ENCODE results near the gene GNPNAT1. TPM values are rescaled to one million over a fixed set of nuclear protein-coding genes. Genes with fewer than 3 reads are reported as not detected.

Gene GNPNAT1
- total and polyA plus RNA-seq, 9 of the 15 experiments (the other 6 are each of a cell fraction or from before 2014, with no cell fraction given): 15.8 to 27.7 (median 25.3) TPM

DNA sequence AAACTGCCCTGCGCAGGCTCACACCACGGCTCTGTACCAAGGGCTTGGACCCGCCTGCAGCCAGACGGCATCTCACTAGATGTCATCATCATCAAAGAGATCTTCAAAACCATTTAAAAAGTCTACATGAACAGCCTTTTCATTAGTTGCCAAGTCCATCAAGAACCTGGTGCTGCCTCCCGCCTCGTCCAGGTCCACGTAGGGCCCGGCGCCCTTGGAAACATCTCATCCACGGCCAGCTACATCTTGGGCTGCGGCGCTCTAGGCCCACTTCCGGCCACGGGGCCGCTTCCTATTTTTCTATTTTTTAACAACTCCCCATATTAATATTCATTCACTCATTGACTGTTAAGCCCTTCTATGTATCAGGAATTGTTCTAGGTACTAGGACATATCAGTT is 7.4 kb upstream of the GNPNAT1 start (continued):
- no peak for TF ChIP-seq DNMT1 (IDR thresholded peaks at IDR 0.05)

- Histone ChIP-seq H3K9me1 (ENCODE audit: control insufficient read depth, insufficient read depth, low read length) (no peaks in the 10 kb centered on the region), H3K27me3 (ENCODE audit: control insufficient read depth in 2 of 2, insufficient read depth in 2 of 2, low read length in 2 of 2) (no peaks in the 10 kb centered on the region), H2AFZ (ENCODE audit: low read depth, low read length) (no peak overlapping the region), H3K9me3 (replicated peaks; ENCODE audit: control insufficient read depth, insufficient read depth, low read depth, low read length) (no peaks in the 10 kb centered on the region), H4K20me1 (replicated peaks; ENCODE audit: control insufficient read depth, insufficient read depth, low read length) (no peaks in the 10 kb centered on the region), H3K4me1 (replicated peaks in 1 of 2; ENCODE audit: control insufficient read depth in 2 of 2, insufficient read depth in 2 of 2, low read length in 2 of 2) (peaks cover 0 to 5% of the 10 kb centered on the region in 2 experiments; a peak in 3 of 5 replicates), H3K4me3 (no peak overlapping the region), H3K4me2 (ENCODE audit: insufficient read depth, low read length) (no peak overlapping the region), H3K9ac (ENCODE audit: insufficient read depth in 1 of 2, low read depth in 2 of 2, low read length in 2 of 2) (no peak overlapping the region), H3K79me2 (ENCODE audit: control insufficient read depth, insufficient read depth, low read length) (no peaks in the 10 kb centered on the region), H3K27ac (ENCODE audit: extremely low read depth, low read depth, low read length) (no peak overlapping the region), H3K36me3 (ENCODE audit: control insufficient read depth, insufficient read depth, low read length) (no peaks in the 10 kb centered on the region)
- in situ Hi-C loops (cut with MboI) (no loop called here), intact Hi-C loops (cut with micrococcal nuclease) (loop anchor here (10.0 kb wide), 1 partner anchor 357 kb away; the partner anchor contains the start of gene DDHD1)
- WGBS (ENCODE audit: insufficient coverage, low coverage, missing lambda C conversion rate): 28% methylated on average over 3 of the region's 3 CpGs
- ATAC-seq (no peak), FAIRE-seq (no peak), DNase-seq (ENCODE audit: extremely low read depth in 1 of 4, low spot score in 3 of 4) (no peak)
- no TSS peak for BruUV-seq (replicated peaks)
- ChIA-PET CTCF (ENCODE audit: low intra/inter-chr PET ratio) (no interaction called here), POLR2A (no interaction called here)
- TF ChIP-seq, protein P1, sequence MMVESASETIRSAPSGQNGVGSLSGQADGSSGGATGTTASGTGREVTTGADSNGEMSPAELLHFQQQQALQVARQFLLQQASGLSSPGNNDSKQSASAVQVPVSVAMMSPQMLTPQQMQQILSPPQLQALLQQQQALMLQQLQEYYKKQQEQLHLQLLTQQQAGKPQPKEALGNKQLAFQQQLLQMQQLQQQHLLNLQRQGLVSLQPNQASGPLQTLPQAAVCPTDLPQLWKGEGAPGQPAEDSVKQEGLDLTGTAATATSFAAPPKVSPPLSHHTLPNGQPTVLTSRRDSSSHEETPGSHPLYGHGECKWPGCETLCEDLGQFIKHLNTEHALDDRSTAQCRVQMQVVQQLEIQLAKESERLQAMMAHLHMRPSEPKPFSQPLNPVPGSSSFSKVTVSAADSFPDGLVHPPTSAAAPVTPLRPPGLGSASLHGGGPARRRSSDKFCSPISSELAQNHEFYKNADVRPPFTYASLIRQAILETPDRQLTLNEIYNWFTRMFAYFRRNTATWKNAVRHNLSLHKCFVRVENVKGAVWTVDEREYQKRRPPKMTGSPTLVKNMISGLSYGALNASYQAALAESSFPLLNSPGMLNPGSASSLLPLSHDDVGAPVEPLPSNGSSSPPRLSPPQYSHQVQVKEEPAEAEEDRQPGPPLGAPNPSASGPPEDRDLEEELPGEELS (CRISPR knock-in tag; IDR thresholded peaks at IDR 0.05; ENCODE audit: borderline replicate concordance): no peak
- TF ChIP-seq ZBTB17 (CRISPR knock-in tag; IDR thresholded peaks at IDR 0.05) (no peak), POU5F1 (IDR thresholded peaks at IDR 0.05; ENCODE audit: borderline replicate concordance, low read depth, low read length, partially characterized antibody) (no peak), ZNF778 (CRISPR knock-in tag; IDR thresholded peaks at IDR 0.05) (no peak), AFF1 (IDR thresholded peaks at IDR 0.05; ENCODE audit: low read depth in 1 of 2, partially characterized antibody in 2 of 2) (no peak), ESRRB (CRISPR knock-in tag; IDR thresholded peaks at IDR 0.05; ENCODE audit: borderline replicate concordance) (no peak), TFAM (CRISPR knock-in tag; conservative IDR thresholded peaks at IDR 0.05) (no peak), ZNF174 (CRISPR knock-in tag; IDR thresholded peaks at IDR 0.05) (no peak), RFX1 (IDR thresholded peaks at IDR 0.05) (no peak), ZNF76 (CRISPR knock-in tag; IDR thresholded peaks at IDR 0.05; ENCODE audit: borderline replicate concordance) (no peak), ZBTB8A (IDR thresholded peaks at IDR 0.05; ENCODE audit: partially characterized antibody) (no peak), RHOXF2B (CRISPR knock-in tag; conservative IDR thresholded peaks at IDR 0.05) (no peak), ZNF212 (CRISPR knock-in tag; IDR thresholded peaks at IDR 0.05) (no peak), XRCC3 (IDR thresholded peaks at IDR 0.05) (no peak), MAFG (tag; conservative IDR thresholded peaks at IDR 0.05) (no peak), ZNF3 (CRISPR knock-in tag; IDR thresholded peaks at IDR 0.05) (no peak)
These were observed 6.2 kb upstream of the GNPNAT1 start for GRCh38 chr14:52797653-52798052.
